Measurements from ENCODE around the gene AKR1D1.

The AKR1D1 gene

DNA sequence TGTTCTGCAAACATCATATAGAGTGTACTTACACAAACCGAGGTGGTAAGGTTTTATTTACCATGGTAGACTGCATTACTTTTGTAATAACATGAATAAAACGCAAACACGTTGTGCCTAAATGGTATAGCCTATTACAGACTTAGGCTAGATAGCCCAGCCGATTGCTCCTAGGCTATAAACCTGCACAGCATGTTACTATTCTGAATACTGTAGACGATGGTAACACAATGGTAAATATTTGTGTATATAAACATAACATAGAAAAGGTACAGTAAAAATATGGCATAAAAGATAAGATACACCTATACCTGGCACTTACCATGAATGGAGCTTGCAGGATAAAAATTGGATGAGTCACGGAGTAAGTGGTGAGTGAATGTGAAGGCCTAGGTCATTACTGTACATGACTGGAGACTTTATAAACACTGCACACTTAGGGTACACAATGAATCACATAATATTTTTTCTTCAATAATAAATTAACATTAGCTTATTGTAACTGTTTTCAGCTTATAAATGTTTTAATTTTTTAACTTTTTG, 16.3 kb downstream of the AKR1D1 start:
- H3K79me2 ChIP-seq (ENCODE audit: insufficient read depth, low read length): no peaks in the 10 kb centered on the region
- H3K4me3 ChIP-seq (ENCODE audit: low read depth, low read length, poor library complexity, severe bottlenecking): no peak overlapping the region
- H3K27ac ChIP-seq (ENCODE audit: low read depth, low read length, poor library complexity, severe bottlenecking): no peak overlapping the region
- no peak overlapping the region for H2AFZ ChIP-seq (ENCODE audit: low read length)
- H3K27me3 ChIP-seq (ENCODE audit: insufficient read depth, low read length): no peaks in the 10 kb centered on the region
- H3K4me2 ChIP-seq (ENCODE audit: low read length): no peak overlapping the region
- TF ChIP-seq, protein P1, sequence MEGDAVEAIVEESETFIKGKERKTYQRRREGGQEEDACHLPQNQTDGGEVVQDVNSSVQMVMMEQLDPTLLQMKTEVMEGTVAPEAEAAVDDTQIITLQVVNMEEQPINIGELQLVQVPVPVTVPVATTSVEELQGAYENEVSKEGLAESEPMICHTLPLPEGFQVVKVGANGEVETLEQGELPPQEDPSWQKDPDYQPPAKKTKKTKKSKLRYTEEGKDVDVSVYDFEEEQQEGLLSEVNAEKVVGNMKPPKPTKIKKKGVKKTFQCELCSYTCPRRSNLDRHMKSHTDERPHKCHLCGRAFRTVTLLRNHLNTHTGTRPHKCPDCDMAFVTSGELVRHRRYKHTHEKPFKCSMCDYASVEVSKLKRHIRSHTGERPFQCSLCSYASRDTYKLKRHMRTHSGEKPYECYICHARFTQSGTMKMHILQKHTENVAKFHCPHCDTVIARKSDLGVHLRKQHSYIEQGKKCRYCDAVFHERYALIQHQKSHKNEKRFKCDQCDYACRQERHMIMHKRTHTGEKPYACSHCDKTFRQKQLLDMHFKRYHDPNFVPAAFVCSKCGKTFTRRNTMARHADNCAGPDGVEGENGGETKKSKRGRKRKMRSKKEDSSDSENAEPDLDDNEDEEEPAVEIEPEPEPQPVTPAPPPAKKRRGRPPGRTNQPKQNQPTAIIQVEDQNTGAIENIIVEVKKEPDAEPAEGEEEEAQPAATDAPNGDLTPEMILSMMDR (IDR thresholded peaks at IDR 0.05; ENCODE audit: low read length): no peak
- no peak for TF ChIP-seq EZH2 (IDR thresholded peaks at IDR 0.05; ENCODE audit: borderline replicate concordance, low read length)
- no peaks in the 10 kb centered on the region for H3K4me1 ChIP-seq (ENCODE audit: insufficient read depth, low read length, severe bottlenecking)
- H3K9ac ChIP-seq (ENCODE audit: low read length): no peak overlapping the region
- H4K20me1 ChIP-seq (ENCODE audit: insufficient read depth, low read length): no peaks in the 10 kb centered on the region
- no peaks in the 10 kb centered on the region for H3F3A ChIP-seq (ENCODE audit: insufficient read depth, low read length)
- H3K9me2 ChIP-seq (ENCODE audit: low read depth, low read length): no peaks in the 10 kb centered on the region
- no peaks in the 10 kb centered on the region for H3K9me3 ChIP-seq (ENCODE audit: low read length)
- H3K36me3 ChIP-seq (ENCODE audit: insufficient read depth, low read length): no peaks in the 10 kb centered on the region

DNA sequence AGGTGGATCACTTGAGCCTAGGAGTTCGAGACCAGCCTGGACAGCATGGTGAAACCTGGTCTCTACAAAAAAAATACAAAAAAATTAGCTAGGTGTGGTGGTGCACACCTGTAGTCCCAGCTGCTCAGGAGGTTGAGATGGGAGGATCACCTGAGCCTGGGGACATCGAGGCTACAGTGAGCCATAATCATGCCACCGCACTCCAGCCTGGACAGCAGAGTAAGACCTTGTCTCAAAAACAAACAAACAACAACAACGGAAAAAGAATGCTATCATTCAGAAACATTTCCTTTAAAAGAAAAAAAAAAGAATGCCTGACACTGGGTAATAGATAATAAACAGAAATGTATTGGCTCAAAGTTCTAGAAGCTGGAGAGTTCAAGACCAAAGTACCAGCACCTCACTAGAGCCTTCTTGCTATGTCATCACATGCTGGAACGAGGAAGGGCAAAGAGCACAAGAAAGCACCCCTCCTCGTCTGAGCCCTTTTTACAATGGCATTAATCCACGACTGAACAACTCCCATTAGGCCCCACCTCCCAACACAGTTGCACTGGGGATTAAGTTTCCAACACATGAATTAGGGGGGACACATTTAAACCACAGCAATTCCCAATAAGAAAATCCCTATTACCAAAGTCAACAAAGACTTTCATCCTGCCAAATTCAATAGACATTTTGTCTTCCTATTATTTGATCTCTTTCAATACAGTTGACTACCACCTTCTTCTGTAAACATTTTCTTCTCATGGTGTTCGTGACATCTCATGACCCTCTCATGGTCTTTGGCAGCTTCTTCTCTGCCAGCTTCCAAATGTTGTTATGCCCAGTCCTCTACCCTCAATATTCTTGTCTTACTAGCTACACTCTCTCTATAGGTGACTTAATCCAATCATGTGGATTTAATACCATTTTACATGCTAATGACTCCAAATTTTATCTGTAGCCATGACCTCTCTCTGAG, 20.0 kb downstream of the AKR1D1 start:
- TF ChIP-seq EZH2 (IDR thresholded peaks at IDR 0.05; ENCODE audit: borderline replicate concordance, low read length): no peak
- TF ChIP-seq, protein P1 (IDR thresholded peaks at IDR 0.05; ENCODE audit: low read length): no peak
- no peak overlapping the region for H2AFZ ChIP-seq (ENCODE audit: low read length)
- H3K79me2 ChIP-seq (ENCODE audit: insufficient read depth, low read length): no peaks in the 10 kb centered on the region
- H3K27ac ChIP-seq (ENCODE audit: low read depth, low read length, poor library complexity, severe bottlenecking): no peak overlapping the region
- no peaks in the 10 kb centered on the region for H3K27me3 ChIP-seq (ENCODE audit: insufficient read depth, low read length)
- no peaks in the 10 kb centered on the region for H3K4me1 ChIP-seq (ENCODE audit: insufficient read depth, low read length, severe bottlenecking)
- no peak overlapping the region for H3K4me3 ChIP-seq (ENCODE audit: low read depth, low read length, poor library complexity, severe bottlenecking)
- no peaks in the 10 kb centered on the region for H3K9me2 ChIP-seq (ENCODE audit: low read depth, low read length)
- no peaks in the 10 kb centered on the region for H3F3A ChIP-seq (ENCODE audit: insufficient read depth, low read length)
- no peaks in the 10 kb centered on the region for H3K36me3 ChIP-seq (ENCODE audit: insufficient read depth, low read length)
- H3K9ac ChIP-seq (ENCODE audit: low read length): no peak overlapping the region
- H4K20me1 ChIP-seq (ENCODE audit: insufficient read depth, low read length): no peaks in the 10 kb centered on the region
- no peaks in the 10 kb centered on the region for H3K9me3 ChIP-seq (ENCODE audit: low read length)
- no peak overlapping the region for H3K4me2 ChIP-seq (ENCODE audit: low read length)

DNA sequence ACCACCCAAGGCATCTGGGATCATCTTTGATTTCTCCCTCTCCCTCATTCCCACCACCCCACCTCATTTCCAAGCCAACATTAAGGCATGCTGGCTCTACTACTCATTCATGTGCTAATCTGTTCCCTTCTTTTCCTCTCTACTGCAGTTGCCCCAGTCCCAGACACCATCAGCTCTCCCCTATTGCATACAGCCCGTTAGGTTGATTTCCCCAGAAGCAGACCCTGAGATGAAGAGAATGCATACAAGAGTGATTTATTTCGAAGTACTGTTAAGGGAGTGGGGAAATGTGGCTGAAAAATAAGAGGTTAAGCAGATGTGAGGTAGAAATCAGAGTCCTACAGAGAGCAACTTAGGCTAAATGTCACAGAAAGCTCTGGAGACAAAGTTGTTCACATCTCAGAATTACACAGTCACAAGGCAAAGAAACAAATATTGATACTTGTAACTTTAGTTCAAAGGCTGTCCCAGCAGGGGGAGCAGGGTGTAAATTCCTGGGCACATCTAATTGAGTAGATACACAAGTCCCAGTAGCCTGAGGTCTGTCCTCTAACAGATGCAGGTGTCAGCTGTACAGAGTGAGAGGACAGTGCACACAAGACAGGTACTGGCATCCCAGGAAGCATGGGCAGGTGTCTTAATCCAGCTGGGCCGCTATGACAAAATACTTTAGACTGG, 20.9 kb downstream of the AKR1D1 start:
- H3K27ac ChIP-seq (ENCODE audit: low read depth, low read length, poor library complexity, severe bottlenecking): no peak overlapping the region
- H3K4me3 ChIP-seq (ENCODE audit: low read depth, low read length, poor library complexity, severe bottlenecking): no peak overlapping the region
- no peaks in the 10 kb centered on the region for H3K9me3 ChIP-seq (ENCODE audit: low read length)
- no peaks in the 10 kb centered on the region for H3F3A ChIP-seq (ENCODE audit: insufficient read depth, low read length)
- H3K9me2 ChIP-seq (ENCODE audit: low read depth, low read length): no peaks in the 10 kb centered on the region
- no peaks in the 10 kb centered on the region for H3K4me1 ChIP-seq (ENCODE audit: insufficient read depth, low read length, severe bottlenecking)
- no peak overlapping the region for H2AFZ ChIP-seq (ENCODE audit: low read length)
- H3K9ac ChIP-seq (ENCODE audit: low read length): no peak overlapping the region
- TF ChIP-seq EZH2 (IDR thresholded peaks at IDR 0.05; ENCODE audit: borderline replicate concordance, low read length): no peak
- TF ChIP-seq, protein P1 (IDR thresholded peaks at IDR 0.05; ENCODE audit: low read length): peak; percentile 33; the same call in 1 of the 2 replicates
- no peaks in the 10 kb centered on the region for H4K20me1 ChIP-seq (ENCODE audit: insufficient read depth, low read length)
- H3K79me2 ChIP-seq (ENCODE audit: insufficient read depth, low read length): no peaks in the 10 kb centered on the region
- H3K4me2 ChIP-seq (ENCODE audit: low read length): no peak overlapping the region
- H3K36me3 ChIP-seq (ENCODE audit: insufficient read depth, low read length): no peaks in the 10 kb centered on the region
- no peaks in the 10 kb centered on the region for H3K27me3 ChIP-seq (ENCODE audit: insufficient read depth, low read length)

All from OCI-LY1 (cell line).